Fibroblast of mammary gland (primary cell): ENCODE data around the gene CORO7.

Experiments
- DNase-seq: peaks from one replicate; pipeline ENCODE4 v3.0.0-alpha.2; 2010; ENCODE audit warnings: low read depth
- H3K4me3 ChIP-seq: 2 replicates; pipeline ENCODE4 v1.5.1; 2011; ENCODE audit warnings: low read depth, mild to moderate bottlenecking, low read length, moderate library complexity; ENCODE audit not compliant: control insufficient read depth
- CTCF ChIP-seq: conservative IDR thresholded peaks from 2 replicates; pipeline ENCODE4 v1.5.1; 2011; ENCODE audit warnings: low read depth, low read length, inconsistent platforms; ENCODE audit not compliant: control insufficient read depth, insufficient read depth

CORO7 gene

DNA sequence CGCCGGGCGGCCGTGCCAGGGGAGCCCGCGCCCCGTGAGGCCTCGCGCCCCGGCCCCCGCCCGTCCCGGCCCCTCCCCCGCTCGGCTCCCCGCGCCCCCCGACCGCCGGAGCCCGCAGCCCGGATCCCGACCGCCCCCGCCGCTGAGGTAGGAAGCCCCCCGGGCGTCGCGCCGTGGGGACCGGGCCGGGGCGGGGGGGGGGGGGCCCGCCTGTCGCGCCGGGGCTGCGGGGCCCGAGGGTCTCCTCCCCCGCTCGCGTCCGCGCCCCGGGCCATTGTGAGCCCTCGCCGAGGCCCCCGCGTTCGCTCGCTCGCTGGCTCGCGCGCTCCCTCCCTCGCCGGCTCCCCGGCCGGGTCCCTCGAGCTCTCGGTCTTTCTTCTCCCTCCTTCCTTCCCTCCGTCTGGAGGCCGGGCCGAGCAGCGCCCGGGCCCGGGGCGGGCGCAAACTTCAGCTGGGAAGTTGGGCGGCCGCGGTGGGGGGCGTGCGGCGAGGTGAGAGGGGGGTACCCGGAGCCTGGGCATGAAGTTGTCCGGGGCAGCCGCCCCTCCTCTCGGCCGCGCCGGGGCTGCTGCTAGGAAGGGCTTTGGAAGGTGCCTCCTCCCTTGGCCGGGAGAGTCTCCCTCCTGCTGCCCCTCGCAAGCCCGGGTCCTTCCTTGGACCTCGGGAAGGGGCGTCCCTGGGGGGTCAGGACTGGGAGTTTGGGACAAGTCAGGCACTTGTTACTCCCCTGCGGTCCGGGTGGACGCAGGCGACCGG lies 100.1 kb downstream of the CORO7 start:
- no peak for DNase-seq
- no peak for TF ChIP-seq CTCF
- H3K4me3 ChIP-seq: peak overlapping the region; percentile 65

DNA sequence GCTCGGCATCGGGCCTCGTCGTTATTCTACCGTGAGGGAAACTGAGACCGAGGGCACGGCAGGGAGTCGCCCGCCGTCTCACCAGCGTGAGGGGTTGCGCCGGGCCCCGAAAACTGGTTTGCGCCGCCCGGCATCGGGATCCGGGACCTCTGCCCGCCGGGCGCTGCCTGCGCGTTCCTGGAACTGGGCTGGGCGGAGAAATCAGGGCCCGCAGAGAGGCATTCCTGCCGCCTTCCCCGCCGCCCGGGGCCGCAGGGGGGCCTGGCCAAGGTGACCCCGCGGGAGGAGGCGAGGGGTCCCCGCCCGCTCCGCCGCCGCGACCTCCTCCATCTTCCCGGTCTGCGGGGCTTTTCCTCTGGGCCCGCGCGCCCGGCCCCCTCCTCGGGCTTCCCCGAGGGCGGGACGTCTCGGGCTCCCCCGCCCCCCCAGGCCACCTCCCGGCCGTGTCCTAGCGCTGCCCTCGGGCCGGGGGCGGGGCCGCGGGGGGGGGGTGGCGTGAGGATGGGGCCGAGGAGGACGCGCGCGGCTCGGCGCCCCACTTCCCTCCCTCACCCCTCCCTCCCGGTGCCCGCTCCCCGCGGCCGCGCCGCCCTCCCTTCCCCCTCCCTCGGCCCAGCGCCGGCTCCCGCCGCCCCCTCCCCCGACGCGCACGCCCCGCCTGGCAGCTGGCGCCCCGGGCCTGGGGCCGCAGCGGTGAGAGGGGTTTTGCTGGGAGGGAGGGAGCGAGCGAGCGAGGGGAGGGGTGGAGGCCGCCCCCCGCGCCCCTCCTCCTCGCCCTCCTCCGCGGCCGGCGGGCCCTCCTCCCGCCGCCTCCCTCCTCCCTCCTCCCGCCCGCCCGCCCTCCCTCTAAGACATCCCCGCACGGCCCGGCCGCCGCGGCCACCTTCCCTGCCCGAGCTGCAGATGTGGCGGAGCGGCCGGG lies 100.9 kb downstream of the CORO7 start, which contains the start of gene GLIS2:
Gene GLIS2 (plus strand): TSS at position 882 of the 922 bp plus-strand sequence. CDS start 16,214 bp downstream, outside the sequence.
- TF ChIP-seq CTCF: no peak
- peak within 1 kb of the TSS; percentile 65 for H3K4me3 ChIP-seq
- peak; percentile 63 for DNase-seq

GRCh38 chr16:4314532-4315185 lies 101.7 kb downstream of the CORO7 start:
- H3K4me3 ChIP-seq: peak overlapping the region; percentile 49
- peak; percentile 64 for DNase-seq
- no peak for TF ChIP-seq CTCF

GRCh38 chr16:4313563-4314531 lies 102.5 kb downstream of the CORO7 start:
- no peak overlapping the region for H3K4me3 ChIP-seq
- DNase-seq: peak; percentile 35
- no peak for TF ChIP-seq CTCF

GRCh38 chr16:4309833-4310266 lies 106.5 kb downstream of the CORO7 start:
- peak; percentile 35 for TF ChIP-seq CTCF
- DNase-seq: peak; percentile 64
- H3K4me3 ChIP-seq: no peak overlapping the region
